ENCODE measurements around the gene BASP1.

DNA sequence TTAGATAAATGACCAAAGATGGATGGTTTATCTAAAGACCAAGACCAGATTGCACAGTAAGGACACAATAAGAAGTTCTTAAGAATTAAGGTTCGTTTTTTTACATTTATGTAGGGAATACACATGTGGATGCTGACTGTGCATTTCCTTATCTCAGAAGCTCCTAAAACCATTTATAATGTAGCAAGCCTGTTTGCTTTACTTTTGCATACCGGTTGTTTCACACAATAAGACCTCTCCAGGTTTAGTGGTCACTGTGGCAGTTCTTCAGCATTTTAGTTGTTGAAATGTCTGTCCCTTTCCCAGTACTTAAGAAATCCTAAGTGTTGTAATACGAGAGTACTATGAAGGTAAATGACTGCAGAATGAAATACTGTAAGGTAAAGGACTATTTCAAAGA, 43.6 kb downstream of the BASP1 start:
- TF ChIP-seq, protein P1, sequence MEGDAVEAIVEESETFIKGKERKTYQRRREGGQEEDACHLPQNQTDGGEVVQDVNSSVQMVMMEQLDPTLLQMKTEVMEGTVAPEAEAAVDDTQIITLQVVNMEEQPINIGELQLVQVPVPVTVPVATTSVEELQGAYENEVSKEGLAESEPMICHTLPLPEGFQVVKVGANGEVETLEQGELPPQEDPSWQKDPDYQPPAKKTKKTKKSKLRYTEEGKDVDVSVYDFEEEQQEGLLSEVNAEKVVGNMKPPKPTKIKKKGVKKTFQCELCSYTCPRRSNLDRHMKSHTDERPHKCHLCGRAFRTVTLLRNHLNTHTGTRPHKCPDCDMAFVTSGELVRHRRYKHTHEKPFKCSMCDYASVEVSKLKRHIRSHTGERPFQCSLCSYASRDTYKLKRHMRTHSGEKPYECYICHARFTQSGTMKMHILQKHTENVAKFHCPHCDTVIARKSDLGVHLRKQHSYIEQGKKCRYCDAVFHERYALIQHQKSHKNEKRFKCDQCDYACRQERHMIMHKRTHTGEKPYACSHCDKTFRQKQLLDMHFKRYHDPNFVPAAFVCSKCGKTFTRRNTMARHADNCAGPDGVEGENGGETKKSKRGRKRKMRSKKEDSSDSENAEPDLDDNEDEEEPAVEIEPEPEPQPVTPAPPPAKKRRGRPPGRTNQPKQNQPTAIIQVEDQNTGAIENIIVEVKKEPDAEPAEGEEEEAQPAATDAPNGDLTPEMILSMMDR (IDR thresholded peaks at IDR 0.05), result no peak
- no peak for TF ChIP-seq POLR2A (IDR thresholded peaks at IDR 0.05)
